ENCODE data around the gene RPLP2. TPM values are rescaled to one million over a fixed set of nuclear protein-coding genes. Genes with fewer than 3 reads are reported as not detected.

The RPLP2 gene
- polyA plus RNA-seq, 1 experiment: 1,199 TPM

GRCh38 chr11:836274-836673 is 26.5 kb downstream of the RPLP2 start:
- Histone ChIP-seq H3K4me3 (ENCODE audit: low read depth, low read length) (no peak overlapping the region), H3K27me3 (ENCODE audit: control insufficient read depth, insufficient read depth, low read length) (no peaks in the 10 kb centered on the region), H3K36me3 (ENCODE audit: control insufficient read depth, insufficient read depth, low read length) (peaks cover 46% of the 10 kb centered on the region)
- ChIA-PET POLR2A (interaction anchor here (0.5 kb wide), 1 partner anchor 91 kb away, joined by 3 read pairs; no protein-coding TSS in a partner anchor), CTCF (no interaction called here)
- no peak for DNase-seq (ENCODE audit: low read depth)
- no peak for TF ChIP-seq CTCF (IDR thresholded peaks at IDR 0.05; ENCODE audit: insufficient read depth, low read depth, low read length)

DNA sequence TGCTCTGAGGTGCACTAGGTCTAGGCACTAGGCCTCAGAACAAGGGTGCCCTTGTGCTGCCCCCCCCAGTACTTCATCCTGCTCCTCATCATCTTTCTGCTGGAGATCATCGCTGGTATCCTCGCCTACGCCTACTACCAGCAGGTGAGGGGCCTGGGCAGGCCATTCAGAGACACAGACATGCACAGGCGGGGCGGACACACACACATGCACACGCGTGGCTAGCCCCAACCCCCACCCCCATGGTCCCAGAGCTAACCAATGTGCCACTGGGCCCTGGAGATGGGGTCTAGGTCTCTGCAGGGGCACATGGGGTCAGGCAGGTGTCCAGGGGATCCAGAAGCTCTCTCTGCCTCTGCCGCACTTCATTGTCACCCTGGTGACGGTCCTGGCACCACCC is 26.9 kb downstream of the RPLP2 start:
- no peak for DNase-seq (ENCODE audit: low read depth)
- no peak for TF ChIP-seq CTCF (IDR thresholded peaks at IDR 0.05; ENCODE audit: insufficient read depth, low read depth, low read length)
- H3K4me3 ChIP-seq (ENCODE audit: low read depth, low read length): no peak overlapping the region
- POLR2A ChIA-PET: interaction anchor here (0.5 kb wide), 1 partner anchor 91 kb away, joined by 3 read pairs; no protein-coding TSS in a partner anchor
- H3K36me3 ChIP-seq (ENCODE audit: control insufficient read depth, insufficient read depth, low read length): peaks cover 46% of the 10 kb centered on the region
- CTCF ChIA-PET: no interaction called here
- H3K27me3 ChIP-seq (ENCODE audit: control insufficient read depth, insufficient read depth, low read length): no peaks in the 10 kb centered on the region

DNA sequence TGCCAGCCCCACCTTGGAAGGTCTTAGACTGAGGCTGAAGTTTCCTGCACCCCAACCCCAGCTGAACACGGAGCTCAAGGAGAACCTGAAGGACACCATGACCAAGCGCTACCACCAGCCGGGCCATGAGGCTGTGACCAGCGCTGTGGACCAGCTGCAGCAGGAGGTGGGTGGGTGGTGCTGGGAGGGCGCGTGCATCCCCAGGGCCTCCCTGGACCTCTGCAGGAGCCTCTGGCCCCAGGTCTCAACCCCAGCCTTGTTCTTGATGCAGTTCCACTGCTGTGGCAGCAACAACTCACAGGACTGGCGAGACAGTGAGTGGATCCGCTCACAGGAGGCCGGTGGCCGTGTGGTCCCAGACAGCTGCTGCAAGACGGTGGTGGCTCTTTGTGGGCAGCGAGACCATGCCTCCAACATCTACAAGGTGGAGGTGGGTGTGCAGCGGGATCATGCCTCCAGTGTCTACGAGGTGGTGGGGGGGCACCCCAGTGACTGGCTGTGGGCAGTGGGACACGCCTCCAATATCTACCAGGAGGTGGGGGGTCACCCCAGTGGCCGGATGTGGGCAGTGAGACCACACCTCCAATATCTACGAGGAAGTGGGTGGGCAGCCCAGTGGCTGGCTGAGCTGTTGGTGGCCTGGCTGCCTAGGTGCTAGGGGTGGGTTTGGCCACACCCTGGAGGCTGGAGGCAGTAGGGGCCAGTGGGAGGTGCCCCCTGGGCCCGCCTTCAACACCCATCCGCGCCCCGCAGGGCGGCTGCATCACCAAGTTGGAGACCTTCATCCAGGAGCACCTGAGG is 27.6 kb downstream of the RPLP2 start:
- no peak for DNase-seq (ENCODE audit: low read depth)
- Histone ChIP-seq H3K36me3 (ENCODE audit: control insufficient read depth, insufficient read depth, low read length) (peaks cover 46% of the 10 kb centered on the region), H3K4me3 (ENCODE audit: low read depth, low read length) (no peak overlapping the region), H3K27me3 (ENCODE audit: control insufficient read depth, insufficient read depth, low read length) (no peaks in the 10 kb centered on the region)
- ChIA-PET POLR2A (no interaction called here), CTCF (interaction anchor here (1.3 kb wide), 1 partner anchor 8 kb away, joined by 3 read pairs; no protein-coding TSS in a partner anchor)
- no peak for TF ChIP-seq CTCF (IDR thresholded peaks at IDR 0.05; ENCODE audit: insufficient read depth, low read depth, low read length)

- ChIA-PET CTCF (interaction anchor here (1.3 kb wide), 1 partner anchor 9 kb away, joined by 3 read pairs; no protein-coding TSS in a partner anchor), POLR2A (no interaction called here)
- no peak for DNase-seq (ENCODE audit: low read depth)
- Histone ChIP-seq H3K27me3 (ENCODE audit: control insufficient read depth, insufficient read depth, low read length) (no peaks in the 10 kb centered on the region), H3K4me3 (ENCODE audit: low read depth, low read length) (no peak overlapping the region), H3K36me3 (ENCODE audit: control insufficient read depth, insufficient read depth, low read length) (peaks cover 46% of the 10 kb centered on the region)
- TF ChIP-seq CTCF (IDR thresholded peaks at IDR 0.05; ENCODE audit: insufficient read depth, low read depth, low read length): no peak
Measured at GRCh38 chr11:837990-838307, 28.2 kb downstream of the RPLP2 start.

DNA sequence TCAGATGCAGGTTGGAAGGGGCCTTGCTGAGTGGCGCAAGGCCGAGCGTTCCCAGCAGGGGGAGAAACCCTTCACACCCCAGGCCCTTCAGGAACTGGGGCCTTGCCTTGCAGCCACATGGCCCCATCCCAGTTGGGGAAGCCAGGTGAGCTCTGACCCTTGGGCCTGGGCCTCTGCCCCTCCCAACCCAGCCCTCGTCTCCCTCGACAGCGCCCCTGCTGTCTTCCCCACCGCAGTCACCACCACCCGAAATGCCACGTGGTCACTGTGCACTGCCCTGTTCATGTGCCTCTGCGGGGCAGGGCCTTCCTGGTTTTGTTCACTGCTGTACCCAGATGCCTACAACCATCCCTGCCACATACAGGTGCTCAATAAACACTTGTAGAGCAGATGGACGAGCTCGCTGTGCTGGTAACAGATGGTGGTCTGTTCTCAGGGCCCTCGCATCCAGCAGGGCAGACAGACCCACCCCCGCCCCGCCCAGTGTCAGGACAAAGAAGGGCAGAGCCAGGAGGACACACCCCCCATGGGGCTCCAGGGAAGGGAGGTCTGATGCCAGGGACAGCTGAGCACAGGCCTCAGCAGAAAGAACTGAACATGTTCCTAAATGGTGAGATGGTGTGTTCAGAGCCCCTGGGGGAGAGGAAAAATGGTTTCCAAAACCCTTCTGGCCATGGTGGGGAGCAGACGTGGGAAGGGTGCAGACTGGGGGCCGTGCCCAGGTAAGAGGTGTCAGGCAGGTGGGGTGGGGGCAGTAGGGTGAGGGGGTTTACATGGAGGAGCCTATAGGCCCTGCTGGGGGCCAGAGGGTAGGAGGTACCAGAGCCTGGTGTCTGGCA is 28.9 kb downstream of the RPLP2 start:
- no peak for DNase-seq (ENCODE audit: low read depth)
- H3K4me3 ChIP-seq (ENCODE audit: low read depth, low read length): no peak overlapping the region
- no peaks in the 10 kb centered on the region for H3K27me3 ChIP-seq (ENCODE audit: control insufficient read depth, insufficient read depth, low read length)
- peak; percentile 31 for TF ChIP-seq CTCF (IDR thresholded peaks at IDR 0.05; ENCODE audit: insufficient read depth, low read depth, low read length)
- H3K36me3 ChIP-seq (ENCODE audit: control insufficient read depth, insufficient read depth, low read length): peaks cover 46% of the 10 kb centered on the region
- POLR2A ChIA-PET: no interaction called here
- CTCF ChIA-PET: interaction anchor here (0.7 to 1.3 kb wide), 3 partner anchors 9 to 60 kb away, joined by 3 read pairs; no protein-coding TSS in a partner anchor

Data from BJ (cell line).